Transverse colon (tissue), 4 donors: Measurements from ENCODE around the gene UBA6. TPM values are rescaled to one million over a fixed set of nuclear protein-coding genes. Genes with fewer than 3 reads are reported as not detected.

Experiments used
- DNase-seq: peaks from one replicate; pipeline ENCODE4 v3.0.0-alpha.2; 2019
- H3K27ac ChIP-seq, 4 donors: fragments of 200-600 bp; sonication (generic); 2 replicates each; pipeline ENCODE4 v1.5.1; 2016 to 2018; ENCODE audit warnings: inconsistent platforms in 4 of 4
- H3K27me3 ChIP-seq: fragments of 200-600 bp; sonication (generic); 2 replicates; pipeline ENCODE4 v1.5.1; 2017; ENCODE audit warnings: inconsistent platforms
- H3K36me3 ChIP-seq, 4 donors: fragments of 200-600 bp; sonication (generic); 2 replicates each; pipeline ENCODE4 v1.5.1; 2017 to 2019; ENCODE audit warnings: inconsistent platforms in 4 of 4
- H3K4me1 ChIP-seq, 4 donors: fragments of 200-600 bp; sonication (generic); 2 replicates each; pipeline ENCODE4 v1.5.1; 2017 to 2020; ENCODE audit warnings: inconsistent platforms in 4 of 4
- H3K4me3 ChIP-seq, 4 donors: fragments of 200-600 bp; sonication (generic); 1 replicate in 1 of 4; 2 replicates in 3 of 4; pipeline versions ENCODE4 v1.5.1 to v1.6.1; 2017 to 2019; ENCODE audit warnings: inconsistent platforms in 4 of 4
- H3K9me3 ChIP-seq, 2 donors: fragments of 200-600 bp; sonication (generic); 2 replicates each; pipeline ENCODE4 v1.5.1; 2017 to 2019; ENCODE audit warnings: inconsistent platforms in 2 of 2
- CTCF ChIP-seq, 5 experiments: fragments of 200-600 bp in 3 of 5; fragments of 450-650 bp in 2 of 5; sonication (generic) in 3 of 5; IDR thresholded peaks; 1 replicate in 2 of 5; 2 replicates in 3 of 5; pipeline ENCODE4 v1.5.1; 2016 to 2017; ENCODE audit warnings: antibody characterized with exemption in 5 of 5, inconsistent platforms in 3 of 5, mild to moderate bottlenecking in 2 of 5, moderate library complexity in 1 of 5
- EP300 ChIP-seq: sonication (generic); formaldehyde crosslinking; IDR thresholded peaks from one replicate; pipeline ENCODE4 v1.6.1; 2017; ENCODE audit warnings: antibody characterized with exemption, low read depth
- POLR2A ChIP-seq: fragments of 450-650 bp; IDR thresholded peaks from one replicate; pipeline ENCODE4 v1.6.1; 2016; ENCODE audit warnings: antibody characterized with exemption, mild to moderate bottlenecking, moderate library complexity
- POLR2AphosphoS5 ChIP-seq, 3 donors: sonication (generic); formaldehyde crosslinking; IDR thresholded peaks; one replicate each; pipeline ENCODE4 v1.6.1; 2016; ENCODE audit warnings: antibody characterized with exemption in 3 of 3
- WGBS, 2 donors: methylation state at CpG; one replicate each; pipeline ENCODE4 v1.1.5; 2018; ENCODE audit warnings: low coverage in 1 of 2; 5-methylcytosine and 5-hydroxymethylcytosine counted together
- in situ Hi-C, 4 donors: fragments of 200-750 bp; cut with MboI; loops; one replicate each; pipeline versions ENCODE4 v1.15.0 to v1.15.1; 2017; ENCODE audit warnings: low sequenced_read_pairs in 3 of 4, low pct_ligation_motif_present in 1 of 4, low pct_unique_long_range_greater_than_20kb in 1 of 4
- intact Hi-C: fragments of 100-400 bp; cut with DNase I; formaldehyde crosslinking; loops from one replicate; pipeline ENCODE4 v1.15.1; 2023; ENCODE audit warnings: low total_unique reads
- total RNA-seq, 4 donors: library from RNA; depleted of rRNA; stranded (reverse); fragments of >200 nt; gene quantifications; one replicate each; pipeline ENCODE4 v1.1.0, GENCODE V29; 2016

The UBA6 gene
- total RNA-seq, 4 donors from 2014 or later, result 20.9 to 52.7 (median 48.6) TPM

- WGBS, 2 donors, result 29 to 58% methylated on average over 1 of the region's 1 CpG
- Histone ChIP-seq H3K27me3 (no peaks in the 10 kb centered on the region), H3K4me1 (no peaks in the 10 kb centered on the region), H3K4me3 (no peak overlapping the region), H3K36me3 (no peaks in the 10 kb centered on the region), H3K9me3 (no peaks in the 10 kb centered on the region), H3K27ac (no peak overlapping the region)
- no peak for TF ChIP-seq POLR2A
- no peak for TF ChIP-seq EP300
- TF ChIP-seq POLR2AphosphoS5 (IDR thresholded peaks at IDR 0.05), result no peak
- no peak for TF ChIP-seq CTCF (IDR thresholded peaks at IDR 0.05)
- in situ Hi-C loops, result loop anchor here in 1 of 4 donors (25.0 kb wide), 1 partner anchor 340 kb away; no protein-coding TSS in a partner anchor
- intact Hi-C loops, result no loop called here
- no peak for DNase-seq
Measured at GRCh38 chr4:67571975-67572374, 129.0 kb downstream of the UBA6 start.

- no peaks in the 10 kb centered on the region for H3K36me3 ChIP-seq
- no peak for TF ChIP-seq EP300
- TF ChIP-seq CTCF (IDR thresholded peaks at IDR 0.05), result no peak
- no peak for TF ChIP-seq POLR2A
- TF ChIP-seq POLR2AphosphoS5 (IDR thresholded peaks at IDR 0.05), result no peak
- intact Hi-C loops (no loop called here), in situ Hi-C loops (loop anchor here in 1 of 4 donors (25.0 kb wide), 1 partner anchor 342 kb away; no protein-coding TSS in a partner anchor)
- H3K4me1 ChIP-seq, result no peaks in the 10 kb centered on the region
- H3K27ac ChIP-seq, result no peak overlapping the region
- no peak overlapping the region for H3K4me3 ChIP-seq
- H3K27me3 ChIP-seq, result no peaks in the 10 kb centered on the region
- H3K9me3 ChIP-seq, result no peaks in the 10 kb centered on the region
- WGBS, 2 donors, result 100% methylated on average over 1 of the region's 1 CpG
- no peak for DNase-seq
Measured at GRCh38 chr4:67570537-67570936, 130.4 kb downstream of the UBA6 start.

- H3K4me1 ChIP-seq, result no peaks in the 10 kb centered on the region
- H3K27ac ChIP-seq, result no peak overlapping the region
- intact Hi-C loops, result no loop called here
- no peaks in the 10 kb centered on the region for H3K9me3 ChIP-seq
- DNase-seq, result no peak
- no peaks in the 10 kb centered on the region for H3K27me3 ChIP-seq
- no peak overlapping the region for H3K4me3 ChIP-seq
- WGBS, 2 donors, result 86 to 100% methylated on average over 1 to 2 of the region's 2 CpGs
- in situ Hi-C loops, result loop anchor here in 1 of 4 donors (25.0 kb wide), 1 partner anchor 343 kb away; no protein-coding TSS in a partner anchor
- TF ChIP-seq POLR2AphosphoS5 (IDR thresholded peaks at IDR 0.05), result no peak
- no peak for TF ChIP-seq CTCF (IDR thresholded peaks at IDR 0.05)
- no peak for TF ChIP-seq POLR2A
- no peak for TF ChIP-seq EP300
- H3K36me3 ChIP-seq, result no peaks in the 10 kb centered on the region
Measured at GRCh38 chr4:67568820-67569219, 132.1 kb downstream of the UBA6 start.

- intact Hi-C loops, result no loop called here
- Histone ChIP-seq H3K27ac (no peak overlapping the region), H3K36me3 (no peaks in the 10 kb centered on the region), H3K27me3 (no peaks in the 10 kb centered on the region), H3K4me1 (no peaks in the 10 kb centered on the region), H3K4me3 (no peak overlapping the region), H3K9me3 (no peaks in the 10 kb centered on the region)
- no peak for DNase-seq
- TF ChIP-seq EP300 (no peak), POLR2AphosphoS5 (IDR thresholded peaks at IDR 0.05) (no peak), CTCF (IDR thresholded peaks at IDR 0.05) (no peak), POLR2A (no peak)
- in situ Hi-C loops, result loop anchor here in 1 of 4 donors (25.0 kb wide), 1 partner anchor 346 kb away; no protein-coding TSS in a partner anchor
- WGBS, 2 donors, result 97 to 100% methylated on average over 3 of the region's 3 CpGs
Measured at GRCh38 chr4:67566335-67566734, 134.6 kb downstream of the UBA6 start.
